Peyer's patch (tissue), 4 donors: ENCODE measurements around the gene GLIPR1L2.
"Not testable (repeated sequence)": the region's sequence is repeated elsewhere in the genome, so short reads cannot be mapped to it uniquely, and the experiment has no call there.

ENCODE experiments used
- CTCF ChIP-seq, 6 experiments: fragments of 450-650 bp in 4 of 6; fragments of 200-600 bp in 2 of 6; sonication (generic) in 1 of 6; IDR thresholded peaks; one replicate each; pipeline ENCODE4 v1.5.1; 2017 to 2019; ENCODE audit warnings: antibody characterized with exemption in 6 of 6, mild to moderate bottlenecking in 3 of 6, moderate library complexity in 1 of 6
- POLR2A ChIP-seq, 2 donors: fragments of 450-650 bp; IDR thresholded peaks; one replicate each; pipeline ENCODE4 v1.5.1; 2017; ENCODE audit warnings: antibody characterized with exemption in 2 of 2, mild to moderate bottlenecking in 2 of 2, moderate library complexity in 2 of 2

DNA sequence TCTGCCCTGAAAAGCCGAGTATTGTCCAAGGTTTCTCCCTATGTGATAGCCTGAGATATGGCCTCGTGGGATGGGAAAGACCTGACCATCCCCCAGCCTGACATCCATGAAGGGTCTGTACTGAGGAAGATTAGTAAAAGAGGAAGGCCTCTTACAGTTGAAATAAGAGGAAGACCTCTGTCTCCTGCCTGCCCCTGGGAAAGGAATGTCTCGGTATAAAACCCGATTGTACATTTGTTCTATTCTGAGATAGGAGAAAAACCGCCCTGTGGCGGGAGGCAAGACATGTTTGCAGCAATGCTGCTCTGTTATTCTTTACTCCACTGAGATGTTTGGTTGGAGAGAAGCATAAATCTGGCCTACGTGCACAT is 54.2 kb downstream of the GLIPR1L2 start:
- TF ChIP-seq POLR2A, CTCF (IDR thresholded peaks at IDR 0.05): not testable (repeated sequence)
